Kidney epithelial cell (primary cell): ENCODE results near the gene SGMS1. TPM values are rescaled to one million over a fixed set of nuclear protein-coding genes. Genes with fewer than 3 reads are reported as not detected.

Source experiments
- DNase-seq: peaks from one replicate; pipeline ENCODE4 v3.0.0-alpha.2; 2010; ENCODE audit warnings: low read depth
- H3K27me3 ChIP-seq: 2 replicates; pipeline ENCODE4 v1.6.0; 2011; ENCODE audit warnings: low read length; ENCODE audit not compliant: control insufficient read depth, insufficient read depth
- H3K36me3 ChIP-seq: 2 replicates; pipeline ENCODE4 v1.5.1; 2011; ENCODE audit warnings: low read length; ENCODE audit not compliant: control insufficient read depth, insufficient read depth
- H3K4me3 ChIP-seq: 2 replicates; pipeline ENCODE4 v1.5.1; 2011; ENCODE audit warnings: low read depth, mild to moderate bottlenecking, control low read depth, low read length
- CTCF ChIP-seq: IDR thresholded peaks from 2 replicates; pipeline ENCODE4 v1.5.1; 2011; ENCODE audit warnings: mild to moderate bottlenecking, moderate library complexity, low read length, control low read depth, inconsistent platforms; ENCODE audit not compliant: insufficient read depth, poor library complexity, severe bottlenecking
- total RNA-seq: library from RNA; depleted of rRNA; stranded (reverse); fragments of >200 nt; gene quantifications from 2 replicates; pipeline ENCODE4 v1.2.3, GENCODE V29; 2015

Gene SGMS1
- total RNA-seq, 1 donor from 2014 or later = 27.0 TPM

- Histone ChIP-seq H3K27me3 (no peaks in the 10 kb centered on the region), H3K36me3 (no peaks in the 10 kb centered on the region), H3K4me3 (no peak overlapping the region)
- DNase-seq = no peak
- no peak for TF ChIP-seq CTCF
Observed at GRCh38 chr10:50544095-50544856, 79.5 kb downstream of the SGMS1 start.

GRCh38 chr10:50542871-50543270 is 80.9 kb downstream of the SGMS1 start:
- Histone ChIP-seq H3K4me3 (no peak overlapping the region), H3K36me3 (no peaks in the 10 kb centered on the region), H3K27me3 (no peaks in the 10 kb centered on the region)
- DNase-seq = no peak
- TF ChIP-seq CTCF = no peak

GRCh38 chr10:50541921-50542320 is 81.8 kb downstream of the SGMS1 start:
- Histone ChIP-seq H3K4me3 (no peak overlapping the region), H3K36me3 (no peaks in the 10 kb centered on the region), H3K27me3 (no peaks in the 10 kb centered on the region)
- no peak for DNase-seq
- TF ChIP-seq CTCF = no peak

GRCh38 chr10:50541317-50541716 is 82.4 kb downstream of the SGMS1 start:
- no peak for DNase-seq
- Histone ChIP-seq H3K27me3 (no peaks in the 10 kb centered on the region), H3K36me3 (no peaks in the 10 kb centered on the region), H3K4me3 (no peak overlapping the region)
- no peak for TF ChIP-seq CTCF

GRCh38 chr10:50540826-50541122 is 83.0 kb downstream of the SGMS1 start:
- H3K36me3 ChIP-seq = no peaks in the 10 kb centered on the region
- no peak for TF ChIP-seq CTCF
- no peak overlapping the region for H3K4me3 ChIP-seq
- H3K27me3 ChIP-seq = no peaks in the 10 kb centered on the region
- DNase-seq = no peak
